ENCODE results near the gene ASTL.

GRCh38 chr2:96186562-96186961 lies 48.3 kb upstream of the ASTL start:
- TF ChIP-seq SUZ12 (IDR thresholded peaks at IDR 0.05; ENCODE audit: extremely low read depth, insufficient read depth, insufficient read length) (no peak), YY1 (IDR thresholded peaks at IDR 0.05; ENCODE audit: insufficient read depth, insufficient read length) (no peak), ZNF274 (IDR thresholded peaks at IDR 0.05; ENCODE audit: low read depth, low read length) (no peak)

Data from NT2/D1 (cell line).